ENCODE data around the gene MIB1. TPM values are rescaled to one million over a fixed set of nuclear protein-coding genes. Genes with fewer than 3 reads are reported as not detected.
"Not testable (repeated sequence)": the region's sequence is repeated elsewhere in the genome, so short reads cannot be mapped to it uniquely, and the experiment has no call there.

MIB1 gene
- total RNA-seq, 1 donor from 2014 or later: 11.0 TPM

- intact Hi-C loops (cut with DNase I): no loop called here
- H3K27ac ChIP-seq: no peak overlapping the region
- TF ChIP-seq CTCF (IDR thresholded peaks at IDR 0.05): no peak
- no peak for DNase-seq (ENCODE audit: low spot score in 2 of 2)
- H3K4me1 ChIP-seq: no peaks in the 10 kb centered on the region
- H3K27me3 ChIP-seq: no peaks in the 10 kb centered on the region
- no peaks in the 10 kb centered on the region for H3K36me3 ChIP-seq
- H3K9me3 ChIP-seq: peaks cover 0 to 6% of the 10 kb centered on the region in 2 donors
- no peak overlapping the region for H3K4me3 ChIP-seq
These were observed 17.9 kb upstream of the MIB1 start for GRCh38 chr18:21722687-21723086.

GRCh38 chr18:21725201-21725600 is 15.4 kb upstream of the MIB1 start:
- Histone ChIP-seq H3K27ac (no peak overlapping the region), H3K9me3 (no peaks in the 10 kb centered on the region), H3K36me3 (no peaks in the 10 kb centered on the region), H3K4me3 (no peak overlapping the region), H3K27me3 (no peaks in the 10 kb centered on the region), H3K4me1 (no peaks in the 10 kb centered on the region)
- intact Hi-C loops (cut with DNase I): no loop called here
- DNase-seq (ENCODE audit: low spot score in 2 of 2): no peak
- no peak for TF ChIP-seq CTCF (IDR thresholded peaks at IDR 0.05)

GRCh38 chr18:21727702-21728101 is 12.9 kb upstream of the MIB1 start:
- Histone ChIP-seq H3K27me3 (no peaks in the 10 kb centered on the region), H3K4me1 (no peaks in the 10 kb centered on the region), H3K9me3 (no peaks in the 10 kb centered on the region), H3K27ac (no peak overlapping the region), H3K4me3 (no peak overlapping the region), H3K36me3 (no peaks in the 10 kb centered on the region)
- intact Hi-C loops (cut with DNase I): no loop called here
- no peak for DNase-seq (ENCODE audit: low spot score in 2 of 2)
- TF ChIP-seq CTCF (IDR thresholded peaks at IDR 0.05): no peak

- no peaks in the 10 kb centered on the region for H3K36me3 ChIP-seq
- H3K4me1 ChIP-seq: no peaks in the 10 kb centered on the region
- intact Hi-C loops (cut with DNase I): no loop called here
- TF ChIP-seq CTCF (IDR thresholded peaks at IDR 0.05): no peak
- no peak for DNase-seq (ENCODE audit: low spot score in 2 of 2)
- peaks cover 0 to 5% of the 10 kb centered on the region in 2 donors for H3K9me3 ChIP-seq
- no peak overlapping the region for H3K4me3 ChIP-seq
- H3K27me3 ChIP-seq: no peaks in the 10 kb centered on the region
- H3K27ac ChIP-seq: no peak overlapping the region
These were observed 7.6 kb upstream of the MIB1 start for GRCh38 chr18:21733011-21733410.

GRCh38 chr18:21735452-21736015 is 5.1 kb upstream of the MIB1 start:
- H3K4me3 ChIP-seq: no peak overlapping the region
- peaks cover 0 to 5% of the 10 kb centered on the region in 2 donors for H3K4me1 ChIP-seq
- DNase-seq (ENCODE audit: low spot score in 2 of 2): no peak
- H3K27me3 ChIP-seq: no peaks in the 10 kb centered on the region
- TF ChIP-seq CTCF (IDR thresholded peaks at IDR 0.05): no peak
- no peaks in the 10 kb centered on the region for H3K36me3 ChIP-seq
- intact Hi-C loops (cut with DNase I): no loop called here
- H3K9me3 ChIP-seq: peaks cover 0 to 5% of the 10 kb centered on the region in 2 donors
- no peak overlapping the region for H3K27ac ChIP-seq

- intact Hi-C loops (cut with DNase I); H3K36me3 ChIP-seq; H3K9me3 ChIP-seq; H3K27ac ChIP-seq; H3K4me3 ChIP-seq; H3K27me3 ChIP-seq; H3K4me1 ChIP-seq; DNase-seq (ENCODE audit: low spot score in 2 of 2): not testable (repeated sequence)
These were observed 3.7 kb upstream of the MIB1 start for GRCh38 chr18:21736926-21737325.

Data from ascending aorta (tissue), 2 donors.